HepG2 (cell line): ENCODE data around the gene SLC44A5. TPM values are rescaled to one million over a fixed set of nuclear protein-coding genes. Genes with fewer than 3 reads are reported as not detected.

Experiments used
- ATAC-seq: fragments of 200-7000 bp; cut with Tn5 transposase; 3 replicates; pipeline ENCODE4 v1.9.1; 2020; ENCODE audit warnings: mild to moderate bottlenecking, moderate library complexity
- BruUV-seq: library from RNA; stranded (reverse); fragments of 400-500 nt; replicated peaks from 2 replicates; lab custom pipeline; 2021; lab: Mats Ljungman, UMichigan
- CTCF ChIA-PET: fragments of 300-600 bp; formaldehyde crosslinking; extraction: SDS; loops from one replicate; lab custom pipeline; 2021; ENCODE audit warnings: low total read pairs, inconsistent platforms, low intra/inter-chr PET ratio; lab: Yijun Ruan, JAX
- POLR2A ChIA-PET: fragments of 350-600 bp; sonication (Branson Sonifier 250); formaldehyde crosslinking; loops from one replicate; lab custom pipeline; 2020; ENCODE audit warnings: antibody characterized with exemption, inconsistent platforms; lab: Yijun Ruan, JAX
- DNase-seq: peaks from one replicate; pipeline ENCODE4 v3.0.0-alpha.2; 2015; ENCODE audit warnings: low spot score
- FAIRE-seq: peaks from 3 replicates; lab custom pipeline; 2011; peaks lifted over from hg19 to GRCh38; lab: Jason Lieb, UNC
- H2AFZ ChIP-seq: one replicate; pipeline ENCODE4 v1.6.1; 2011; ENCODE audit warnings: low read length, inconsistent platforms
- H3K27ac ChIP-seq: fragments of 300-600 bp; 3 replicates; pipeline ENCODE4 v1.8.0; 2011; ENCODE audit warnings: mixed run types, mild to moderate bottlenecking, mixed read lengths, low read length, inconsistent platforms; ENCODE audit not compliant: insufficient read depth; ENCODE audit errors: extremely low read length
- H3K27me3 ChIP-seq, 2 experiments: fragments of 200-600 bp in 1 of 2; 2 replicates in 1 of 2; 3 replicates in 1 of 2; pipeline versions ENCODE4 v1.6.0 to v1.8.0; 2011; ENCODE audit warnings: low read length in 2 of 2, mild to moderate bottlenecking in 2 of 2, moderate library complexity in 2 of 2, inconsistent platforms in 1 of 2; ENCODE audit not compliant: insufficient read depth in 2 of 2, control insufficient read depth in 1 of 2
- H3K36me3 ChIP-seq, 2 experiments: fragments of 200-600 bp in 1 of 2; replicated peaks in 1 of 2; 2 replicates in 1 of 2; 3 replicates in 1 of 2; pipeline versions ENCODE4 v1.5.1 to v1.8.0; 2011; ENCODE audit warnings: low read length in 2 of 2, inconsistent platforms in 1 of 2; ENCODE audit not compliant: insufficient read depth in 2 of 2, control insufficient read depth in 1 of 2
- H3K4me1 ChIP-seq: 2 replicates; pipeline ENCODE4 v1.5.1; 2012; ENCODE audit warnings: low read length, inconsistent platforms; ENCODE audit not compliant: insufficient read depth
- H3K4me2 ChIP-seq: 2 replicates; pipeline ENCODE4 v1.6.0; 2011; ENCODE audit warnings: low read depth, low read length, inconsistent platforms
- H3K4me3 ChIP-seq, 3 experiments: fragments of 200-600 bp in 1 of 3; sonication (generic), shearing (Covaris generic) in 1 of 3; replicated peaks in 1 of 3; 2 replicates each; pipeline ENCODE4 v1.5.1; 2011 to 2016; ENCODE audit warnings: low read length in 3 of 3, inconsistent platforms in 2 of 3, low read depth in 2 of 3, mild to moderate bottlenecking in 2 of 3, control low read depth in 1 of 3, mixed read lengths in 1 of 3; ENCODE audit not compliant: insufficient read depth in 1 of 3
- H3K79me2 ChIP-seq: one replicate; pipeline ENCODE4 v1.6.1; 2011; ENCODE audit warnings: low read length, inconsistent platforms; ENCODE audit not compliant: insufficient read depth
- H3K9ac ChIP-seq: 2 replicates; pipeline ENCODE4 v1.6.0; 2011; ENCODE audit warnings: mild to moderate bottlenecking, low read depth, low read length, inconsistent platforms; ENCODE audit not compliant: insufficient read depth
- H3K9me3 ChIP-seq: 2 replicates; pipeline ENCODE4 v1.5.1; 2012; ENCODE audit warnings: mild to moderate bottlenecking, low read length
- H4K20me1 ChIP-seq: 2 replicates; pipeline ENCODE4 v1.6.0; 2011; ENCODE audit warnings: inconsistent platforms, mild to moderate bottlenecking, low read length, moderate library complexity; ENCODE audit not compliant: insufficient read depth
- ATF2 ChIP-seq: sonication (generic); formaldehyde crosslinking; IDR thresholded peaks from 2 replicates; pipeline ENCODE4 v1.4.0; 2020; ENCODE audit warnings: missing genetic modification reagents
- HIVEP1 ChIP-seq: sonication (generic); formaldehyde crosslinking; IDR thresholded peaks from 2 replicates; pipeline ENCODE4 v1.4.0; 2020; ENCODE audit warnings: mild to moderate bottlenecking, missing genetic modification reagents
- JUND ChIP-seq: sonication (generic); formaldehyde crosslinking; IDR thresholded peaks from 2 replicates; pipeline ENCODE4 v1.8.0; 2022; ENCODE audit warnings: mild to moderate bottlenecking, missing genetic modification reagents
- KDM1A ChIP-seq: IDR thresholded peaks from 2 replicates; pipeline ENCODE4 v1.6.1; 2016; ENCODE audit warnings: missing compliant biosample characterization
- MEIS1 ChIP-seq: sonication (generic); formaldehyde crosslinking; IDR thresholded peaks from 2 replicates; pipeline ENCODE4 v1.9.0; 2021; ENCODE audit warnings: mild to moderate bottlenecking, missing genetic modification reagents, moderate library complexity, borderline replicate concordance
- MXD1 ChIP-seq: sonication (generic); formaldehyde crosslinking; IDR thresholded peaks from 2 replicates; pipeline ENCODE4 v1.4.0; 2020; ENCODE audit warnings: mild to moderate bottlenecking, missing genetic modification reagents
- NAIF1 ChIP-seq: sonication (generic); formaldehyde crosslinking; IDR thresholded peaks from 2 replicates; pipeline ENCODE4 v1.5.0; 2020; ENCODE audit warnings: mild to moderate bottlenecking, missing genetic modification reagents, borderline replicate concordance
- NFKBIZ ChIP-seq: IDR thresholded peaks from 2 replicates; pipeline ENCODE4 v1.6.1; 2018; ENCODE audit warnings: missing genetic modification reagents, missing compliant biosample characterization
- PPARG ChIP-seq: conservative IDR thresholded peaks from 2 replicates; pipeline ENCODE4 v1.6.1; 2016; ENCODE audit warnings: missing biosample characterization, missing genetic modification reagents
- ZNF230 ChIP-seq: sonication (generic); formaldehyde crosslinking; IDR thresholded peaks from 2 replicates; pipeline ENCODE4 v1.4.0; 2020; ENCODE audit warnings: mild to moderate bottlenecking, missing genetic modification reagents
- ZNF335 ChIP-seq: sonication (generic); formaldehyde crosslinking; IDR thresholded peaks from 2 replicates; pipeline ENCODE4 v1.4.0; 2020; ENCODE audit warnings: missing genetic modification reagents
- ZNF724P ChIP-seq: sonication (generic); formaldehyde crosslinking; IDR thresholded peaks from 2 replicates; pipeline ENCODE4 v1.8.0; 2022; ENCODE audit warnings: missing genetic modification reagents, borderline replicate concordance
- ZNF784 ChIP-seq: sonication (generic); formaldehyde crosslinking; IDR thresholded peaks from 2 replicates; pipeline ENCODE4 v1.5.1; 2020; ENCODE audit warnings: missing genetic modification reagents, mild to moderate bottlenecking, borderline replicate concordance
- WGBS: methylation state at CpG from one replicate; pipeline ENCODE4 v1.1.6; 2017; ENCODE audit warnings: low lambda C conversion rate; 5-methylcytosine and 5-hydroxymethylcytosine counted together
- in situ Hi-C: cut with HindIII; loops from 2 replicates; pipeline ENCODE4 v1.10.0; 2017; ENCODE audit warnings: low pct_unique_long_range_greater_than_20kb; ENCODE audit not compliant: extremely low pct_ligation_motif_present
- intact Hi-C: fragments of 100-400 bp; cut with micrococcal nuclease; formaldehyde crosslinking; loops from one replicate; pipeline ENCODE4 v1.10.0; 2022; ENCODE audit not compliant: unreplicated experiment
- polyA plus RNA-seq, 8 experiments: library from polyadenylated mRNA; depleted of rRNA in 3 of 8; stranded (reverse) in 7 of 8; unstranded in 1 of 8; fragments of >200 nt; fragmentation: Illumina TruSeq in 4 of 8; extraction: Trizol in 4 of 8; gene quantifications; 2 replicates each; pipeline versions ENCODE4 v1.2.1 to v1.2.3, GENCODE V29; 2011 to 2016; ENCODE audit warnings: low read depth in 4 of 8, missing spikeins in 1 of 8, mixed read lengths in 1 of 8; ENCODE audit not compliant: insufficient read depth in 1 of 8
- total RNA-seq, 5 experiments: library from RNA; depleted of rRNA; stranded (reverse); fragments of >200 nt; fragmentation: Illumina TruSeq; extraction: Trizol; gene quantifications; 2 replicates each; pipeline ENCODE4 v1.2.3, GENCODE V29; 2016; ENCODE audit warnings: low read depth in 1 of 5

The SLC44A5 gene
- total and polyA plus RNA-seq, 2 of the 13 experiments (the other 11 are each of a cell fraction or from before 2014, with no cell fraction given) = 8.0 to 16.0 TPM

- Histone ChIP-seq H3K9me3 (no peaks in the 10 kb centered on the region), H3K9ac (no peak overlapping the region), H3K79me2 (no peaks in the 10 kb centered on the region)
- BruUV-seq = no TSS peak
- no peak for ATAC-seq
- WGBS = 63% methylated on average over 2 of the region's 2 CpGs
- TF ChIP-seq ATF2 (CRISPR knock-in tag) = no peak
- TF ChIP-seq MEIS1 (CRISPR knock-in tag) = no peak
- TF ChIP-seq ZNF724P (CRISPR knock-in tag) = no peak
- no peak for TF ChIP-seq MXD1 (CRISPR knock-in tag)
- TF ChIP-seq KDM1A (CRISPR knock-in tag) = no peak
- TF ChIP-seq PPARG (CRISPR knock-in tag) = no peak
- TF ChIP-seq ZNF335 (CRISPR knock-in tag) = no peak
- TF ChIP-seq ZNF230 (CRISPR knock-in tag) = no peak
- TF ChIP-seq ZNF784 = no peak
- TF ChIP-seq NAIF1 (CRISPR knock-in tag) = no peak
- TF ChIP-seq NFKBIZ (CRISPR knock-in tag) = no peak
- no peak for TF ChIP-seq HIVEP1 (CRISPR knock-in tag)
- TF ChIP-seq JUND (CRISPR knock-in tag) = no peak
- TF ChIP-seq, all 625 proteins: peak for 0
- in situ Hi-C loops (no loop called here), intact Hi-C loops (no loop called here)
- POLR2A ChIA-PET = no interaction called here
- Histone ChIP-seq H3K27me3 (no peaks in the 10 kb centered on the region), H3K4me3 (no peak overlapping the region), H3K27ac (no peak overlapping the region), H4K20me1 (no peaks in the 10 kb centered on the region), H3K4me2 (no peak overlapping the region), H3K4me1 (no peaks in the 10 kb centered on the region), H2AFZ (no peak overlapping the region), H3K36me3 (no peaks in the 10 kb centered on the region)
- CTCF ChIA-PET = no interaction called here
- FAIRE-seq (no peak), DNase-seq (no peak)
Measured at GRCh38 chr1:75345538-75346292, 265.2 kb downstream of the SLC44A5 start.
